Transverse colon (tissue), 4 donors: ENCODE data around the gene PCDH12.

Source experiments
- POLR2A ChIP-seq: fragments of 450-650 bp; IDR thresholded peaks from one replicate; pipeline ENCODE4 v1.6.1; 2016; ENCODE audit warnings: antibody characterized with exemption, mild to moderate bottlenecking, moderate library complexity
- POLR2AphosphoS5 ChIP-seq, 3 donors: sonication (generic); formaldehyde crosslinking; IDR thresholded peaks; one replicate each; pipeline ENCODE4 v1.6.1; 2016; ENCODE audit warnings: antibody characterized with exemption in 3 of 3
- TF ChIP-seq, protein P1 (sequence below), 5 experiments: fragments of 200-600 bp in 3 of 5; fragments of 450-650 bp in 2 of 5; sonication (generic) in 3 of 5; IDR thresholded peaks; 1 replicate in 2 of 5; 2 replicates in 3 of 5; pipeline ENCODE4 v1.5.1; 2016 to 2017; ENCODE audit warnings: antibody characterized with exemption in 5 of 5, inconsistent platforms in 3 of 5, mild to moderate bottlenecking in 2 of 5, moderate library complexity in 1 of 5

- TF ChIP-seq, protein P1, sequence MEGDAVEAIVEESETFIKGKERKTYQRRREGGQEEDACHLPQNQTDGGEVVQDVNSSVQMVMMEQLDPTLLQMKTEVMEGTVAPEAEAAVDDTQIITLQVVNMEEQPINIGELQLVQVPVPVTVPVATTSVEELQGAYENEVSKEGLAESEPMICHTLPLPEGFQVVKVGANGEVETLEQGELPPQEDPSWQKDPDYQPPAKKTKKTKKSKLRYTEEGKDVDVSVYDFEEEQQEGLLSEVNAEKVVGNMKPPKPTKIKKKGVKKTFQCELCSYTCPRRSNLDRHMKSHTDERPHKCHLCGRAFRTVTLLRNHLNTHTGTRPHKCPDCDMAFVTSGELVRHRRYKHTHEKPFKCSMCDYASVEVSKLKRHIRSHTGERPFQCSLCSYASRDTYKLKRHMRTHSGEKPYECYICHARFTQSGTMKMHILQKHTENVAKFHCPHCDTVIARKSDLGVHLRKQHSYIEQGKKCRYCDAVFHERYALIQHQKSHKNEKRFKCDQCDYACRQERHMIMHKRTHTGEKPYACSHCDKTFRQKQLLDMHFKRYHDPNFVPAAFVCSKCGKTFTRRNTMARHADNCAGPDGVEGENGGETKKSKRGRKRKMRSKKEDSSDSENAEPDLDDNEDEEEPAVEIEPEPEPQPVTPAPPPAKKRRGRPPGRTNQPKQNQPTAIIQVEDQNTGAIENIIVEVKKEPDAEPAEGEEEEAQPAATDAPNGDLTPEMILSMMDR (IDR thresholded peaks at IDR 0.05), result no peak
- no peak for TF ChIP-seq POLR2AphosphoS5 (IDR thresholded peaks at IDR 0.05)
- no peak for TF ChIP-seq POLR2A
Measured at GRCh38 chr5:142007237-142007544, 49.2 kb upstream of the PCDH12 start.
